Hindlimb muscle (tissue), 1 donor: ENCODE measurements around the gene LIPC. TPM values are rescaled to one million over a fixed set of nuclear protein-coding genes. Genes with fewer than 3 reads are reported as not detected.

Source experiments
- DNase-seq: peaks from one replicate; pipeline ENCODE4 v3.0.0-alpha.2; 2013
- polyA plus RNA-seq: library from polyadenylated mRNA; unstranded; fragments of 120-200 nt; gene quantifications from one replicate; pipeline ENCODE4 v1.2.1, GENCODE V29; 2013; ENCODE audit not compliant: insufficient read length

LIPC gene
- polyA plus RNA-seq, 1 donor: 1.0 TPM

DNA sequence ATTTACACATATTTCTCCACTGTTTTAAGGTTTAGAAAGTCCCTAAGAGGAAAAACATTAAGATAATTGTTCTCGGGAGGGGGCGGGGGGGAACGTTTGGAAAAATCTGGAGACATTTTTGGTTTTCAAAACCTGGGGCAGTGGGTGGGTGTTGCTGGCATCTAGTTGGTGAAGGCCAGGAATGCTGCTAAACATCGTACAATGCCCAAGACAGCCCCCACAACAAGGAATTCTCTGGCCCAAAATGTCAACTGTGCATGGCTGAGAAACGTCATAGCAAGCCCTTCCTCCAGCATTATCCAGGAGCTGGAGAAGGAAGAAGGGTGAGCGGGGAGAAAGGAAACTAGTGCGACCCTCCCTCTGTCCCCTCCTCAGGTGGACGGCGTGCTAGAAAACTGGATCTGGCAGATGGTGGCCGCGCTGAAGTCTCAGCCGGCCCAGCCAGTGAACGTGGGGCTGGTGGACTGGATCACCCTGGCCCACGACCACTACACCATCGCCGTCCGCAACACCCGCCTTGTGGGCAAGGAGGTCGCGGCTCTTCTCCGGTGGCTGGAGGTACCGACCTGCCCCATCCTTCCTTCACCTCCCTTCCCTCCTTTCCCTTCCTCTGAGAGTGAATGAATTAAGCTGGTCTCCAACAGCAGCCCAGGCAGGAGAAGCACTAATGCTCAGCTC is 109.8 kb downstream of the LIPC start:
- no peak for DNase-seq

GRCh38 chr15:58543664-58544335 is 112.0 kb downstream of the LIPC start:
- no peak for DNase-seq

- DNase-seq: no peak
Measured at GRCh38 chr15:58544756-58545155, 113.0 kb downstream of the LIPC start.

DNA sequence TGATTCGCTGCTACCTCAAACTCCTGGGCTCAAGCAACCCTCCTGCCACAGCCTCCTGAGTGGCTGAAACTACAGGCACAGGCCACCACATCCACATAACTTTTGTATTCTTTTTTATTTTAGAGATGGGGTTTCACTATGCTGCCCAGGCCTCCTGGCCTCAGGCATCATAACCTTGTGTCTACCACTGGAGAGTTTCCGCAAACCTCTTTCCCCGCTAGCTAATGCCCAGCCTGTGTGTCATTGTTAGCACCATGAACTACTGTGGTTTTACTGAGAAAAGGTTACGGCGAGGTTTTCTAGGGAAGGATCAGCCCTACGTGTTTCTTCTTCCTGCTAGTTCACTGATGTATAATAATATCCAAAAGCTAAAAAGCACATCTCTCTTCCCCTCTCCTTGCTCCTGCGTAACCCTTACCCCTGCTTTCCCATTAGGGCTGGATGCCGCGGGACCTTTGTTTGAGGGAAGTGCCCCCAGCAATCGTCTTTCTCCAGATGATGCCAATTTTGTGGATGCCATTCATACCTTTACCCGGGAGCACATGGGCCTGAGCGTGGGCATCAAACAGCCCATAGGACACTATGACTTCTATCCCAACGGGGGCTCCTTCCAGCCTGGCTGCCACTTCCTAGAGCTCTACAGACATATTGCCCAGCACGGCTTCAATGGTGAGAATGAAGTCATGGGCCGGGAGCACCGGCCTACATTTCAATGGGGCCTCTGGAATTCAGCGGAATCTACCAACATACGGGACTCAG is 113.7 kb downstream of the LIPC start:
- DNase-seq: no peak

GRCh38 chr15:58546066-58546591 is 114.3 kb downstream of the LIPC start:
- DNase-seq: no peak

DNA sequence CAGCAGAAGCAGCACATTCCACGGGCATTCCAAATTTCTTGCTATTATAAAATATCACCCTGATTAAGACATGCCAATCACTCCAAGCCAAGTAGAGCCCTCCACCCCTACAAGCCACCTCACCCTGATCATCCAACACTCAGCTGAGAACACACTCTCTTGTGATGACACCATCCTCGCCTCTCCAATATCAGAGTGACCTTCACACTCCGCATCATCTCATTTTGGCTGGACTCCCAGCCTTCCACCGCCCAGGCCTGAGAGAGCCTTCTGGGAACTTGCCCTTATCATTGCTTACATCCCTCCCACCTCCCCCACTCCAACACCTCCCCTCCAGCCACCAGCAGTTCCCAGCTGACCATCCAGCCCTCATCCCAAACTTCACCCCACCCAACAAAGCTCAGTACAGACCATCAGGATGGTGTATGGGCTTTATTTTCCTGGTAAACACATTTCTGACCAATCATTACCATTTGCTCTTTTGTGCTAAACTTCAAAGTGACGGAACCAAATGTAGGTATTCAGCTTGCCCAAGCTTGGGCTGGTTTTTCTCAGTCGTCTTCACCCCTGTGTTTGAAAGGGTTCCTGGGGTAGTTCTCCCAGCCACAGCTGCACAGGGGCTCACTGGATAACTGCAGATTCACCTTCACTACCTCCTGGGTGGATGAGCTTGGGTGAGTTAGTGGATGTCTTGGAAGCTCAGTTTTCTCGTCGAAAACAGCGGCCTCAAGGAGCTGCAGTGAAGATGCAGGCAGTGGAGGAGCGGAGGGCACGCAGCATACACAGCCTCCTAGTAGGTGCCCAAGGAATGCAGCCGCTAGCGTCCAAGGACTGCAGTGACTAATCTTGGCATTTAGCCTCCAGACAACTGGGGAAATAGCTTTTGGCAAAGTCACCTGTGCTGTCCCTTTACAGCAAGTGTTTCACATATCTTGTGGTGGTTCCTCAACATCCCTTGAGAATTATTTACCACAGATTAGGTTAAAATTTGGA is 115.1 kb downstream of the LIPC start:
- DNase-seq: no peak

GRCh38 chr15:58547628-58548307 is 116.0 kb downstream of the LIPC start:
- no peak for DNase-seq

DNA sequence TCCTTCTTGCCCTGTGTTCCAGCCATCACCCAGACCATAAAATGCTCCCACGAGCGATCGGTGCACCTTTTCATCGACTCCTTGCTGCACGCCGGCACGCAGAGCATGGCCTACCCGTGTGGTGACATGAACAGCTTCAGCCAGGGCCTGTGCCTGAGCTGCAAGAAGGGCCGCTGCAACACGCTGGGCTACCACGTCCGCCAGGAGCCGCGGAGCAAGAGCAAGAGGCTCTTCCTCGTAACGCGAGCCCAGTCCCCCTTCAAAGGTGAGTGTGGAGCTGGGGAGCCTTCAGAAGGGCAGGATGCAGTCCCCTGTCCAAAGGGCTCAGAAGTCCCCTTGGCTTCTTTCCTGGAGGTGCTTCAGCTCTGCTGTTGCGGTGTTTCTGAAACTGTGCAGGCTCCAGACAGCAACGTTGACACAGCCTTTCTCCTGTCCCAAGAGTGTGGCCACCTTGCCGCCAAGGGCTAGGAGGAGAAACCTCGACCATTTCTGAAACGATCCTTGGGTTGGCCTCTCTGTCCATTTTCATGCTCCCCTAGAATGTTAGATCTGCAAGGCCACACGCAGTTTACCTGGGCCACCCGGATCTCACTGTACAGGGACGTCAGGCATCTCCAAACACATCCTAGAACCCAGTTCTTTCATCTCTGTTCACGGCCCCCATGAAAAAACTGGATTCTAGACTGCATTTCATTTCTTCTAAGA is 116.7 kb downstream of the LIPC start:
- DNase-seq: no peak

- peak; percentile 29 for DNase-seq
Measured at GRCh38 chr15:58549013-58549784, 117.4 kb downstream of the LIPC start.

GRCh38 chr15:58549785-58550074 is 117.9 kb downstream of the LIPC start:
- no peak for DNase-seq

GRCh38 chr15:58551084-58551763 is 119.4 kb downstream of the LIPC start:
- no peak for DNase-seq

- DNase-seq: no peak
Measured at GRCh38 chr15:58551764-58552504, 120.1 kb downstream of the LIPC start.

- no peak for DNase-seq
Measured at GRCh38 chr15:58552505-58553364, 120.9 kb downstream of the LIPC start.

- no peak for DNase-seq
Measured at GRCh38 chr15:58553365-58553918, 121.7 kb downstream of the LIPC start.

DNA sequence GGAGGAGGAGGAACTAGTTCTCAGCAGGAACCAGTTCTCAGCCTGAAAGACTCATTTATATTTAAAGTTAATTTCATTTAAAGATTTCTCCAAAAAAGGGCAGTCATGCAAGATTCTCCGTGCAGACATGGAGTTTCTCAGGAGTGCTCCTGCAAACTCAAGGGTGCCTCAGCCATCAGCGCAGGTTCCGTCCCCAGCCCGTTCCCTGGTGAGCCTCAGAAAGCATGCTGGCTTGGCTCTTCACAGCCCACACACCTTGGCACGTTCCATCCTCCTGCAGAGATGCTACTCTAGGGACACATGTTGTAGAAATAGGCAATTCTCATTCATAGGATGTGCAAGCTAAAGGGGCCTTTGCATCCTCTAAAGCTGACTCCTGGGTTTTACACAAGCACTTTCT is 123.0 kb downstream of the LIPC start:
- DNase-seq: no peak

DNA sequence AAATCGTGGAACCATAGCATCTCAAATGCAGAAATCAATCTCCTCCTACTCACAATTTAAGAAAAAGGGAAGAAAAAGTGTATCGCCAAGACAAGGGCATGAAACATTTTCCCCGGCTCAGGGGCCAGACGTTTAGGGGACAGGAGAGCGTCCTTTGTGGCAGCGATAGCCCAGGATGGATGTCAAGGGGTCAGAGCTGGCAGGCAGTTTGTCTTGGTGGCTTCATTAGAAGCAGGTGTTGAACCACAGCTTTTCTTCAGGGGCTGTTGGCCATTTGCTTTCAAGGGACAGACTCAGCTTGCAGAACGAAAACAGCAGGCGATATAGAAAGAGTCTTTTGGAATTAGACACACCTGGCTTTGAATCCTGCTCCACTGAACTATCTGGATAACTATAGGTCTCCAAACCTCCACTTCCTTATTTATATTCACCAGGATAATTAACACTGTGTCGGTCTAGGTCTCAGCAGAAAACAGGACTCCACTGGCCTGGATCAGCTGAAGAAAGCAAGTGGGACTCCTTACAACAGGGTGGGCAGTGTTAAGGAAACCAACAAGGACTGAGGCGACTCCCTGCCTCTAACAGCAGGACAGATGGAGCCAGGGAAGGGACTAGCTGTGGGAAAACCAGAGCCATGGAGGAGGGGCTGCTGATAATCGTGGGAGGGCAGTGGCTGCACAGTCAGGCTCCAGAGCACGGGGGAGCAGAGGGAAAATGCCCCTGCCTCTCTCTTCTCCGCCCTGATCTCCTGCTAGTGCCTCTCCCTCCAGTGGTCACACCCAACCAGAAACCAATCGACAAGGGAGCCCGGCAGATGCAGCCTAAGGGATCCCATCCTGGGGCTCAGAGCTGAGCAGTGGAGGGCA is 123.6 kb downstream of the LIPC start:
- no peak for DNase-seq

GRCh38 chr15:58556028-58556361 is 124.2 kb downstream of the LIPC start:
- DNase-seq: no peak
